HG03064 (cell line): ENCODE results near the gene BMI1.
A peak's percentile ranks its signal among the peaks of the same experiment; 100 is the strongest.
"Not testable (repeated sequence)": the region's sequence is repeated elsewhere in the genome, so short reads cannot be mapped to it uniquely, and the experiment has no call there.

Experiments
- ATAC-seq: cut with Tn5 transposase; IDR thresholded peaks from one replicate; pipeline ENCODE4 v1.9.1; 2021; ENCODE audit warnings: low read depth; ENCODE audit not compliant: unreplicated experiment

BMI1 gene

GRCh38 chr10:22320591-22321155, at the start of gene BMI1:
TSS of gene BMI1 (plus strand) at chr10:22321099. CDS start at chr10:22326450, 5,351 bp downstream.
- ATAC-seq: no peak

GRCh38 chr10:22271786-22272185, 49.1 kb upstream of the BMI1 start:
- ATAC-seq: no peak

- ATAC-seq: no peak
Measured at GRCh38 chr10:22278441-22278782, 42.5 kb upstream of the BMI1 start.

- ATAC-seq: no peak
Measured at GRCh38 chr10:22280078-22280477, 40.8 kb upstream of the BMI1 start.

- no peak for ATAC-seq
Measured at GRCh38 chr10:22285130-22285529, 35.8 kb upstream of the BMI1 start.

- ATAC-seq: no peak
Measured at GRCh38 chr10:22293747-22294404, 27.0 kb upstream of the BMI1 start.

- no peak for ATAC-seq
Measured at GRCh38 chr10:22294694-22295093, 26.2 kb upstream of the BMI1 start.

- ATAC-seq: no peak
Measured at GRCh38 chr10:22301193-22301592, 19.7 kb upstream of the BMI1 start.

- no peak for ATAC-seq
Measured at GRCh38 chr10:22303461-22303860, 17.4 kb upstream of the BMI1 start.

GRCh38 chr10:22305721-22306120, 15.2 kb upstream of the BMI1 start:
- ATAC-seq: no peak

- ATAC-seq: peak; percentile 88
Measured at GRCh38 chr10:22308390-22308789, 12.5 kb upstream of the BMI1 start.

- ATAC-seq: no peak
Measured at GRCh38 chr10:22309180-22310000, 11.5 kb upstream of the BMI1 start.

- not testable (repeated sequence) for ATAC-seq
Measured at GRCh38 chr10:22310012-22310411, 10.9 kb upstream of the BMI1 start.

- ATAC-seq: no peak
Measured at GRCh38 chr10:22310928-22311327, 10.0 kb upstream of the BMI1 start.

- no peak for ATAC-seq
Measured at GRCh38 chr10:22314852-22315251, 6.0 kb upstream of the BMI1 start.

GRCh38 chr10:22315455-22316285, 5.2 kb upstream of the BMI1 start:
- ATAC-seq: peak; percentile 13

- peak; percentile 63 for ATAC-seq
Measured at GRCh38 chr10:22316286-22317075, 4.4 kb upstream of the BMI1 start, which contains the start of gene COMMD3. TSS of gene COMMD3 (plus strand) at chr10:22316388. CDS start at chr10:22316418, 30 bp downstream.

- peak; percentile 24 for ATAC-seq
Measured at GRCh38 chr10:22317076-22317370, 3.9 kb upstream of the BMI1 start.

- no peak for ATAC-seq
Measured at GRCh38 chr10:22317771-22318565, 2.9 kb upstream of the BMI1 start.
